SK-N-SH treated with all-trans-retinoic acid at 6 μM for 48 hours (cell line): ENCODE measurements around the gene GPHN.

ENCODE experiments used
- ATAC-seq: fragments of 200-7000 bp; cut with Tn5 transposase; 3 replicates; pipeline ENCODE4 v1.9.1; 2020; ENCODE audit warnings: mild to moderate bottlenecking, moderate library complexity
- ARNTL ChIP-seq: fragments of 450-650 bp; formaldehyde crosslinking; IDR thresholded peaks from 2 replicates; pipeline ENCODE4 v1.5.0; 2020; ENCODE audit warnings: low read depth, mild to moderate bottlenecking, moderate library complexity, borderline replicate concordance
- BACH2 ChIP-seq: fragments of 250-450 bp; sonication (Bioruptor Pico); IDR thresholded peaks from 2 replicates; pipeline ENCODE4 v1.9.0; 2021; ENCODE audit warnings: mild to moderate bottlenecking, borderline replicate concordance
- CSDC2 ChIP-seq: fragments of 250-450 bp; sonication (Bioruptor Pico); IDR thresholded peaks from 2 replicates; pipeline ENCODE4 v1.5.0; 2020; ENCODE audit warnings: mild to moderate bottlenecking, moderate library complexity
- ESRRG ChIP-seq: fragments of 250-450 bp; sonication (Bioruptor Pico); IDR thresholded peaks from 2 replicates; pipeline ENCODE4 v1.6.1; 2021; ENCODE audit warnings: mild to moderate bottlenecking
- GLIS3 ChIP-seq: fragments of 250-450 bp; sonication (Bioruptor Pico); IDR thresholded peaks from 2 replicates; pipeline ENCODE4 v1.5.0; 2020; ENCODE audit warnings: mild to moderate bottlenecking, moderate library complexity
- ISL1 ChIP-seq: fragments of 250-450 bp; sonication (Bioruptor Pico); IDR thresholded peaks from 2 replicates; pipeline ENCODE4 v2.1.2; 2022; ENCODE audit warnings: mild to moderate bottlenecking, moderate library complexity
- OSR1 ChIP-seq: fragments of 250-450 bp; sonication (Bioruptor Pico); IDR thresholded peaks from 2 replicates; pipeline ENCODE4 v1.8.0; 2022; ENCODE audit warnings: moderate library complexity, mild to moderate bottlenecking, inconsistent platforms
- PPARA ChIP-seq: fragments of 250-450 bp; sonication (Bioruptor Pico); IDR thresholded peaks from 2 replicates; pipeline ENCODE4 v1.5.0; 2020; ENCODE audit warnings: mild to moderate bottlenecking, borderline replicate concordance
- RARB ChIP-seq: fragments of 250-450 bp; sonication (Bioruptor Pico); IDR thresholded peaks from 2 replicates; pipeline ENCODE4 v1.8.0; 2021; ENCODE audit warnings: mild to moderate bottlenecking, moderate library complexity
- SNAI2 ChIP-seq: fragments of 250-450 bp; sonication (Bioruptor Pico); IDR thresholded peaks from 2 replicates; pipeline ENCODE4 v1.5.0; 2020; ENCODE audit warnings: mild to moderate bottlenecking, moderate library complexity
- TCF4 ChIP-seq: fragments of 250-450 bp; sonication (Bioruptor Pico); IDR thresholded peaks from 2 replicates; pipeline ENCODE4 v1.8.0; 2021; ENCODE audit warnings: mild to moderate bottlenecking, moderate library complexity, borderline replicate concordance
- TOX ChIP-seq: fragments of 250-450 bp; sonication (Bioruptor Pico); IDR thresholded peaks from 2 replicates; pipeline ENCODE4 v1.8.0; 2021; ENCODE audit warnings: mild to moderate bottlenecking, moderate library complexity, borderline replicate concordance
- ZC3H10 ChIP-seq: fragments of 250-450 bp; sonication (Bioruptor Pico); IDR thresholded peaks from 2 replicates; pipeline ENCODE4 v1.5.1; 2021; ENCODE audit warnings: mild to moderate bottlenecking, moderate library complexity
- ZFP3 ChIP-seq: fragments of 250-450 bp; sonication (Bioruptor Pico); IDR thresholded peaks from 2 replicates; pipeline ENCODE4 v1.5.0; 2020; ENCODE audit warnings: mild to moderate bottlenecking, moderate library complexity
- ZNF565 ChIP-seq: fragments of 450-650 bp; formaldehyde crosslinking; conservative IDR thresholded peaks from 2 replicates; pipeline ENCODE4 v1.5.0; 2020; ENCODE audit warnings: low read depth, mild to moderate bottlenecking, moderate library complexity
- ZNF8 ChIP-seq: fragments of 450-650 bp; formaldehyde crosslinking; IDR thresholded peaks from 2 replicates; pipeline ENCODE4 v1.5.0; 2020; ENCODE audit warnings: mild to moderate bottlenecking, moderate library complexity
- TF ChIP-seq, protein P1 (sequence below): fragments of 250-450 bp; sonication (Bioruptor Pico); IDR thresholded peaks from 2 replicates; pipeline ENCODE4 v1.5.1; 2020; ENCODE audit warnings: low read depth, mild to moderate bottlenecking, moderate library complexity
- TF ChIP-seq, protein P2 (sequence below): fragments of 250-450 bp; sonication (Bioruptor Pico); IDR thresholded peaks from 2 replicates; pipeline ENCODE4 v1.5.0; 2020; ENCODE audit warnings: mild to moderate bottlenecking, moderate library complexity
- TF ChIP-seq, protein P3 (sequence below): fragments of 250-450 bp; sonication (Bioruptor Pico); IDR thresholded peaks from 2 replicates; pipeline ENCODE4 v1.8.0; 2021; ENCODE audit warnings: low read depth, mild to moderate bottlenecking, moderate library complexity, borderline replicate concordance
- TF ChIP-seq, protein P4 (sequence below): fragments of 250-450 bp; sonication (Bioruptor Pico); IDR thresholded peaks from 2 replicates; pipeline ENCODE4 v1.8.0; 2020; ENCODE audit warnings: mild to moderate bottlenecking, moderate library complexity, borderline replicate concordance
- TF ChIP-seq, protein P5 (sequence below): fragments of 250-450 bp; sonication (Bioruptor Pico); IDR thresholded peaks from 2 replicates; pipeline ENCODE4 v1.5.1; 2021; ENCODE audit warnings: mild to moderate bottlenecking, moderate library complexity

GPHN gene

DNA sequence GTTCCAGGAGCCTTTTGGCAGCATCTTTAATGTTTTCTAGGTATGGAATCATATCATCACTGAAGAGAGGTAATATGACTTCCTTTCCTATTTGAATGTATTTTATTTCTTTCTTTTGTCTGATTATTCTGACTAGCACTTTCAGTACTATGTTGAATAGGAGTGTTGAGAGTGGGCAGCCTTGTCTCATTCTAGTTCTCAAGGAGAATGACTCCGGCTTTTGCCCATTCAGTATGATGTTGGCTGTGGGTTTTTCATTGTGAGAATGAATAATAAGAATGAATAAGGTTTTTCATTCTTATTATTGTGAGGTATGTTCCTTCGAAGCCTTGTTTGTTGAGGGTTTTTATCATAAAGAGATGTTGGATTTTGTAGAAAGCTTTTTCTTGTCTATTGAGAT lies 98.9 kb downstream of the GPHN start:
- TF ChIP-seq, protein P1, sequence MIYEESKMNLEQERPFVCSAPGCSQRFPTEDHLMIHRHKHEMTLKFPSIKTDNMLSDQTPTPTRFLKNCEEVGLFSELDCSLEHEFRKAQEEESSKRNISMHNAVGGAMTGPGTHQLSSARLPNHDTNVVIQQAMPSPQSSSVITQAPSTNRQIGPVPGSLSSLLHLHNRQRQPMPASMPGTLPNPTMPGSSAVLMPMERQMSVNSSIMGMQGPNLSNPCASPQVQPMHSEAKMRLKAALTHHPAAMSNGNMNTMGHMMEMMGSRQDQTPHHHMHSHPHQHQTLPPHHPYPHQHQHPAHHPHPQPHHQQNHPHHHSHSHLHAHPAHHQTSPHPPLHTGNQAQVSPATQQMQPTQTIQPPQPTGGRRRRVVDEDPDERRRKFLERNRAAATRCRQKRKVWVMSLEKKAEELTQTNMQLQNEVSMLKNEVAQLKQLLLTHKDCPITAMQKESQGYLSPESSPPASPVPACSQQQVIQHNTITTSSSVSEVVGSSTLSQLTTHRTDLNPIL (CRISPR knock-in tag), result no peak
- TF ChIP-seq, protein P2, sequence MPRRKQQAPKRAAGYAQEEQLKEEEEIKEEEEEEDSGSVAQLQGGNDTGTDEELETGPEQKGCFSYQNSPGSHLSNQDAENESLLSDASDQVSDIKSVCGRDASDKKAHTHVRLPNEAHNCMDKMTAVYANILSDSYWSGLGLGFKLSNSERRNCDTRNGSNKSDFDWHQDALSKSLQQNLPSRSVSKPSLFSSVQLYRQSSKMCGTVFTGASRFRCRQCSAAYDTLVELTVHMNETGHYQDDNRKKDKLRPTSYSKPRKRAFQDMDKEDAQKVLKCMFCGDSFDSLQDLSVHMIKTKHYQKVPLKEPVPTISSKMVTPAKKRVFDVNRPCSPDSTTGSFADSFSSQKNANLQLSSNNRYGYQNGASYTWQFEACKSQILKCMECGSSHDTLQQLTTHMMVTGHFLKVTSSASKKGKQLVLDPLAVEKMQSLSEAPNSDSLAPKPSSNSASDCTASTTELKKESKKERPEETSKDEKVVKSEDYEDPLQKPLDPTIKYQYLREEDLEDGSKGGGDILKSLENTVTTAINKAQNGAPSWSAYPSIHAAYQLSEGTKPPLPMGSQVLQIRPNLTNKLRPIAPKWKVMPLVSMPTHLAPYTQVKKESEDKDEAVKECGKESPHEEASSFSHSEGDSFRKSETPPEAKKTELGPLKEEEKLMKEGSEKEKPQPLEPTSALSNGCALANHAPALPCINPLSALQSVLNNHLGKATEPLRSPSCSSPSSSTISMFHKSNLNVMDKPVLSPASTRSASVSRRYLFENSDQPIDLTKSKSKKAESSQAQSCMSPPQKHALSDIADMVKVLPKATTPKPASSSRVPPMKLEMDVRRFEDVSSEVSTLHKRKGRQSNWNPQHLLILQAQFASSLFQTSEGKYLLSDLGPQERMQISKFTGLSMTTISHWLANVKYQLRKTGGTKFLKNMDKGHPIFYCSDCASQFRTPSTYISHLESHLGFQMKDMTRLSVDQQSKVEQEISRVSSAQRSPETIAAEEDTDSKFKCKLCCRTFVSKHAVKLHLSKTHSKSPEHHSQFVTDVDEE (CRISPR knock-in tag), result no peak
- no peak for TF ChIP-seq ZFP3
- no peak for TF ChIP-seq SNAI2 (CRISPR knock-in tag)
- TF ChIP-seq TCF4 (CRISPR knock-in tag), result no peak
- TF ChIP-seq ZC3H10 (CRISPR knock-in tag), result no peak
- no peak for TF ChIP-seq OSR1 (CRISPR knock-in tag)
- no peak for TF ChIP-seq GLIS3 (CRISPR knock-in tag)
- no peak for TF ChIP-seq PPARA (CRISPR knock-in tag)
- no peak for TF ChIP-seq ISL1 (CRISPR knock-in tag)
- TF ChIP-seq ARNTL (CRISPR knock-in tag), result no peak
- ATAC-seq, result no peak

DNA sequence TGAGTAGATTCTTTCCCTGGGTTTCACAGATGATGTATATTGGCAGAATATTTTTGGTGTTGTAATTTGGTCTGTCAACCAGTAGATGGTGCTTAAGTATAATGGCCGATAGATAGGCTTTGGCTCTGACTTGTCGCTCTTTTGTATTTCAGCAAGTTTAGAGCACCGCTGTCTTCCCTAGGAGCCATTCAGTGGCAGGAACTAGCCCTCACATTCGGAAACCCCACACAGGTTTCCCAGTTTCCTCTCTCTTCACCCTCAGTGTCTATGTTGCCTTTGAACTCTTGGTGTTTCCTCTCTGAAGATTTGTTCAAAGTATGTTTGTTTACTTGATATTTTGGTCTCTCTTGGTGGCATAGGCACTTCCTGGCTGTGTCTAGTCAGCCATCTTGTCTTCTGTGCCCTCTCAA lies 102.2 kb downstream of the GPHN start:
- ATAC-seq, result no peak
- TF ChIP-seq GLIS3 (CRISPR knock-in tag), result no peak
- TF ChIP-seq ZFP3, result no peak
- TF ChIP-seq, protein P3, sequence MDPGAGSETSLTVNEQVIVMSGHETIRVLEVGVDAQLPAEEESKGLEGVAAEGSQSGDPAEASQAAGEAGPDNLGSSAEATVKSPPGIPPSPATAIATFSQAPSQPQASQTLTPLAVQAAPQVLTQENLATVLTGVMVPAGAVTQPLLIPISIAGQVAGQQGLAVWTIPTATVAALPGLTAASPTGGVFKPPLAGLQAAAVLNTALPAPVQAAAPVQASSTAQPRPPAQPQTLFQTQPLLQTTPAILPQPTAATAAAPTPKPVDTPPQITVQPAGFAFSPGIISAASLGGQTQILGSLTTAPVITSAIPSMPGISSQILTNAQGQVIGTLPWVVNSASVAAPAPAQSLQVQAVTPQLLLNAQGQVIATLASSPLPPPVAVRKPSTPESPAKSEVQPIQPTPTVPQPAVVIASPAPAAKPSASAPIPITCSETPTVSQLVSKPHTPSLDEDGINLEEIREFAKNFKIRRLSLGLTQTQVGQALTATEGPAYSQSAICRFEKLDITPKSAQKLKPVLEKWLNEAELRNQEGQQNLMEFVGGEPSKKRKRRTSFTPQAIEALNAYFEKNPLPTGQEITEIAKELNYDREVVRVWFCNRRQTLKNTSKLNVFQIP (CRISPR knock-in tag), result no peak
- no peak for TF ChIP-seq CSDC2 (CRISPR knock-in tag)
- no peak for TF ChIP-seq OSR1 (CRISPR knock-in tag)
- TF ChIP-seq PPARA (CRISPR knock-in tag), result no peak
- no peak for TF ChIP-seq BACH2 (CRISPR knock-in tag)
- no peak for TF ChIP-seq ARNTL (CRISPR knock-in tag)
- no peak for TF ChIP-seq TCF4 (CRISPR knock-in tag)
- no peak for TF ChIP-seq ESRRG (CRISPR knock-in tag)
- TF ChIP-seq RARB, result no peak
- no peak for TF ChIP-seq ZNF565 (CRISPR knock-in tag)
- no peak for TF ChIP-seq SNAI2 (CRISPR knock-in tag)
- no peak for TF ChIP-seq ISL1 (CRISPR knock-in tag)
- TF ChIP-seq, protein P4, sequence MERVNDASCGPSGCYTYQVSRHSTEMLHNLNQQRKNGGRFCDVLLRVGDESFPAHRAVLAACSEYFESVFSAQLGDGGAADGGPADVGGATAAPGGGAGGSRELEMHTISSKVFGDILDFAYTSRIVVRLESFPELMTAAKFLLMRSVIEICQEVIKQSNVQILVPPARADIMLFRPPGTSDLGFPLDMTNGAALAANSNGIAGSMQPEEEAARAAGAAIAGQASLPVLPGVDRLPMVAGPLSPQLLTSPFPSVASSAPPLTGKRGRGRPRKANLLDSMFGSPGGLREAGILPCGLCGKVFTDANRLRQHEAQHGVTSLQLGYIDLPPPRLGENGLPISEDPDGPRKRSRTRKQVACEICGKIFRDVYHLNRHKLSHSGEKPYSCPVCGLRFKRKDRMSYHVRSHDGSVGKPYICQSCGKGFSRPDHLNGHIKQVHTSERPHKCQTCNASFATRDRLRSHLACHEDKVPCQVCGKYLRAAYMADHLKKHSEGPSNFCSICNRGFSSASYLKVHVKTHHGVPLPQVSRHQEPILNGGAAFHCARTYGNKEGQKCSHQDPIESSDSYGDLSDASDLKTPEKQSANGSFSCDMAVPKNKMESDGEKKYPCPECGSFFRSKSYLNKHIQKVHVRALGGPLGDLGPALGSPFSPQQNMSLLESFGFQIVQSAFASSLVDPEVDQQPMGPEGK (CRISPR knock-in tag), result no peak
- TF ChIP-seq, protein P2 (CRISPR knock-in tag), result no peak
- TF ChIP-seq, protein P5, sequence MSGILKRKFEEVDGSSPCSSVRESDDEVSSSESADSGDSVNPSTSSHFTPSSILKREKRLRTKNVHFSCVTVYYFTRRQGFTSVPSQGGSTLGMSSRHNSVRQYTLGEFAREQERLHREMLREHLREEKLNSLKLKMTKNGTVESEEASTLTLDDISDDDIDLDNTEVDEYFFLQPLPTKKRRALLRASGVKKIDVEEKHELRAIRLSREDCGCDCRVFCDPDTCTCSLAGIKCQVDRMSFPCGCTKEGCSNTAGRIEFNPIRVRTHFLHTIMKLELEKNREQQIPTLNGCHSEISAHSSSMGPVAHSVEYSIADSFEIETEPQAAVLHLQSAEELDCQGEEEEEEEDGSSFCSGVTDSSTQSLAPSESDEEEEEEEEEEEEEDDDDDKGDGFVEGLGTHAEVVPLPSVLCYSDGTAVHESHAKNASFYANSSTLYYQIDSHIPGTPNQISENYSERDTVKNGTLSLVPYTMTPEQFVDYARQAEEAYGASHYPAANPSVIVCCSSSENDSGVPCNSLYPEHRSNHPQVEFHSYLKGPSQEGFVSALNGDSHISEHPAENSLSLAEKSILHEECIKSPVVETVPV (CRISPR knock-in tag), result no peak
- TF ChIP-seq ZNF8, result no peak
- TF ChIP-seq, protein P1 (CRISPR knock-in tag), result no peak
- TF ChIP-seq TOX, result no peak
- TF ChIP-seq, all 23 proteins: peak for 0
